Ovary (tissue), 9 donors: ENCODE results near the gene CFAP45. TPM values are rescaled to one million over a fixed set of nuclear protein-coding genes. Genes with fewer than 3 reads are reported as not detected.
A peak's percentile ranks its signal among the peaks of the same experiment; 100 is the strongest.

ENCODE experiments used
- DNase-seq, 5 donors: peaks; one replicate each; pipeline ENCODE4 v3.0.0-alpha.2; 2019 to 2020
- H3K27ac ChIP-seq, 2 donors: fragments of 200-600 bp; one replicate each; pipeline versions ENCODE4 v1.5.1 to v1.8.0; 2019 to 2022
- H3K27me3 ChIP-seq: fragments of 200-600 bp; one replicate; pipeline ENCODE4 v1.8.0; 2022
- H3K36me3 ChIP-seq: fragments of 200-600 bp; sonication (generic); one replicate; pipeline ENCODE4 v1.5.1; 2019
- H3K4me1 ChIP-seq: one replicate; pipeline ENCODE4 v1.8.1; 2013; ENCODE audit warnings: mild to moderate bottlenecking, moderate library complexity; ENCODE audit not compliant: insufficient read depth
- H3K4me3 ChIP-seq: fragments of 200-600 bp; sonication (generic); one replicate; pipeline ENCODE4 v1.5.1; 2017
- H3K9me3 ChIP-seq, 2 donors: fragments of 200-600 bp in 1 of 2; sonication (generic) in 1 of 2; one replicate each; pipeline versions ENCODE4 v1.5.1 to v1.8.1; 2013 to 2019; ENCODE audit warnings: mild to moderate bottlenecking in 1 of 2, moderate library complexity in 1 of 2
- EP300 ChIP-seq: sonication (generic); formaldehyde crosslinking; IDR thresholded peaks from one replicate; pipeline ENCODE4 v1.6.1; 2017; ENCODE audit warnings: antibody characterized with exemption
- POLR2A ChIP-seq: fragments of 450-650 bp; IDR thresholded peaks from one replicate; pipeline ENCODE4 v1.6.1; 2017; ENCODE audit warnings: antibody characterized with exemption, mild to moderate bottlenecking, moderate library complexity
- WGBS, 3 donors: extraction: QIAGEN DNeasy Blood & Tissue Kit in 1 of 3; methylation state at CpG; one replicate each; pipeline versions ENCODE4 v1.1.5 to v1.1.7; 2013 to 2017; 5-methylcytosine and 5-hydroxymethylcytosine counted together
- intact Hi-C, 4 donors: fragments of 100-400 bp; cut with DNase I; formaldehyde crosslinking; loops; one replicate each; pipeline versions ENCODE4 v1.11.0 to v1.15.1; 2022 to 2023
- polyA plus RNA-seq, 2 donors: library from polyadenylated mRNA; stranded (reverse); fragments of 200-250 nt in 1 of 2; fragments of 350-450 nt in 1 of 2; fragmentation: Illumina TruSeq in 1 of 2; extraction: RNeasy Lipid Tissue Mini Kit (QIAGEN cat#74804) in 1 of 2; gene quantifications; one replicate each; pipeline ENCODE4 v1.2.3, GENCODE V29; 2013 to 2014
- total RNA-seq, 7 donors: library from RNA; depleted of rRNA in 2 of 7; stranded (reverse); fragments of >200 nt in 2 of 7; fragmentation: NEBNext Ultra II Directional in 3 of 7; extraction: Animal tissue kit (Norgen Biotek cat#: 25700) in 3 of 7; gene quantifications; one replicate each; pipeline versions ENCODE4 v1.1.0 to v1.2.4, GENCODE V29; 2016 to 2023
- TF ChIP-seq, protein P1 (sequence below), 3 donors: fragments of 450-650 bp in 2 of 3; fragments of 200-600 bp in 1 of 3; IDR thresholded peaks; one replicate each; pipeline versions ENCODE4 v1.5.1 to v1.8.0; 2016 to 2022; ENCODE audit warnings: antibody characterized with exemption in 3 of 3, mild to moderate bottlenecking in 1 of 3
- donor health status: DM: no; HTN: no; CAD: no; lungs with moderate emphysema.
- donor health status: DM: no; HTN: no; CAD: no.
- donor health status: Bipolar disorder and iron deficiency.
- donor health status: DM: yes; HTN: yes; CAD: no.
- donor health status: DM: no; HTN: no; CAD: no.
- donor health status: DM: yes; HTN: yes; CAD: no.

Gene CFAP45
- total and polyA plus RNA-seq, 9 donors = 0.30 to 16.7 (median 1.4) TPM

DNA sequence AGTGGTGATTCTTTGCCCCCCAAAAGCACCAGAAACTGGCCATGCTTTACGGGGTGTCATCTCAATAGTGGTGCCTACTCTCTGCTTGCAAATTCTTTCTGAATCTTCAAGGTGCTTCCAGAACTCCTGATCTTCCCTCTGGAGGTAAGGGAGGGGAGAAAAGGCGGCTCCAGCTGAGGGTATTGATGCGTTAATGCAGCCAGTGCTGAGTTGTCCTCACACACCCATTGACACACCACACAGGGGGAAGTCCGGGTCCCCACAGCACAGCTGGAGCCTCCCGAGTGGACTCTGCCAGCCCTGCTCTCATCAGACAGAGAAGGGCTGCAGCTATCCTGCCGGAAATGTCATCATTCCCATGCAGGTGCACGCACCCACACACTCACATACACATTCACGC is 38.7 kb downstream of the CFAP45 start:
- no peaks in the 10 kb centered on the region for H3K9me3 ChIP-seq
- DNase-seq = no peak
- TF ChIP-seq, protein P1, sequence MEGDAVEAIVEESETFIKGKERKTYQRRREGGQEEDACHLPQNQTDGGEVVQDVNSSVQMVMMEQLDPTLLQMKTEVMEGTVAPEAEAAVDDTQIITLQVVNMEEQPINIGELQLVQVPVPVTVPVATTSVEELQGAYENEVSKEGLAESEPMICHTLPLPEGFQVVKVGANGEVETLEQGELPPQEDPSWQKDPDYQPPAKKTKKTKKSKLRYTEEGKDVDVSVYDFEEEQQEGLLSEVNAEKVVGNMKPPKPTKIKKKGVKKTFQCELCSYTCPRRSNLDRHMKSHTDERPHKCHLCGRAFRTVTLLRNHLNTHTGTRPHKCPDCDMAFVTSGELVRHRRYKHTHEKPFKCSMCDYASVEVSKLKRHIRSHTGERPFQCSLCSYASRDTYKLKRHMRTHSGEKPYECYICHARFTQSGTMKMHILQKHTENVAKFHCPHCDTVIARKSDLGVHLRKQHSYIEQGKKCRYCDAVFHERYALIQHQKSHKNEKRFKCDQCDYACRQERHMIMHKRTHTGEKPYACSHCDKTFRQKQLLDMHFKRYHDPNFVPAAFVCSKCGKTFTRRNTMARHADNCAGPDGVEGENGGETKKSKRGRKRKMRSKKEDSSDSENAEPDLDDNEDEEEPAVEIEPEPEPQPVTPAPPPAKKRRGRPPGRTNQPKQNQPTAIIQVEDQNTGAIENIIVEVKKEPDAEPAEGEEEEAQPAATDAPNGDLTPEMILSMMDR (IDR thresholded peaks at IDR 0.05) = no peak
- TF ChIP-seq POLR2A (no peak), EP300 (no peak)
- H3K36me3 ChIP-seq = no peaks in the 10 kb centered on the region
- WGBS, 3 donors = 64 to 85% (median 82%) methylated on average over 8 of the region's 8 CpGs
- H3K27ac ChIP-seq = no peak overlapping the region
- no peaks in the 10 kb centered on the region for H3K27me3 ChIP-seq
- H3K4me3 ChIP-seq = no peak overlapping the region
- H3K4me1 ChIP-seq = no peaks in the 10 kb centered on the region
- intact Hi-C loops = loop anchor here in 1 of 4 donors (5.0 kb wide), 1 partner anchor 61 kb away; no protein-coding TSS in a partner anchor

DNA sequence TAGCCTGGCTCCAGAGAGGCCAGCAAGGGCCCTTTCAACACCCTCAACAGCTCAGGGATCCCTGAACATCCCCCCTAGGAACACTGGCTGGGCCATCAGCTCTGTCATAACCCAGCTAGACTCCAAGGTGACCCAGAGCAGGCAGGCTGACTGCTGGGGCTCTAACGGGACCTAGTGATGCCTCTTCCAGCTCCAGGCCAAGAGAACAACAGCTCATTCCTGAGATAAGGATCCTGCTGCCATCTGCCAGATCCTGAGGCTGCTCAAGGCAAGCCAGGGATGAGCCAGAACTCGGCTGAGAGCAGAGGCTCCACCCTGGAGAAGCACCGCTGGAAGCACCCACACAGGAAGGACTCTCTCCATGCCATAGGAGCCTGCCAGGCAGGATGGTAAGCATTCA is 39.5 kb downstream of the CFAP45 start:
- WGBS, 3 donors = 16 to 29% (median 20%) methylated on average over 3 of the region's 3 CpGs
- Histone ChIP-seq H3K4me3 (no peak overlapping the region), H3K27me3 (no peaks in the 10 kb centered on the region), H3K36me3 (no peaks in the 10 kb centered on the region), H3K4me1 (peaks cover 2% of the 10 kb centered on the region), H3K27ac (peak overlapping the region in 1 of 2 donors; percentile 38), H3K9me3 (no peaks in the 10 kb centered on the region)
- DNase-seq = no peak
- TF ChIP-seq EP300 (no peak), POLR2A (no peak)
- TF ChIP-seq, protein P1 (IDR thresholded peaks at IDR 0.05) = no peak
- intact Hi-C loops = loop anchor here in 1 of 4 donors (5.0 kb wide), 1 partner anchor 62 kb away; no protein-coding TSS in a partner anchor

DNA sequence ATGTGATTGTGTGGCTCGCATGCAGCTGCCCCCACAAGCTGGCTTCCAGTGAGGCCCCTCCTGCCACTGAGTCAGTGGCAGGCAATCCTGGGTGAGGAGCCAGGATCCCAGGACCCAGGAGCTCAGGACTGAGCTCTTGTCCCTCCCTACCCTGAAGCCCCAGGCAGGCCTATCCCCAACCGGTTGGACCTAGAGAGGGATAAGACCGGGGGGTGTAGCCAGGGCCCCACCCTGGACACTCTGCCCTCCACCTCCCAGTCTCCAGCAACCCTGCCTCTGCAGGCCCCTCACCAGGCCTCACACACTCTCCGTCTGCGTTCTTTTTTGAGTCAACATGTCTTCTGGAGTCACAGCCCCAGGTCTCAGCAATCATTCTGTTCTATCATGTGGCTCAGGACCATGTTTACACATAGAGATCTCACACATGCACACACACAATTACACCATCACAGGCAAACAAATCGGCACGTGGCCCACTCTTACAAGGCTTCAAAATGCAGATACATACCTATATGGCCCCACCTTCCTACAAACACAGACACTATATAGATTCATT is 40.1 kb downstream of the CFAP45 start:
- intact Hi-C loops = loop anchor here (5.0 to 10.0 kb wide), 3 partner anchors 62 to 1865 kb away; partner anchors contain the start of genes TAGLN2 (in 2 of the 4) and KIRREL1 (in 1 of the 4)

DNA sequence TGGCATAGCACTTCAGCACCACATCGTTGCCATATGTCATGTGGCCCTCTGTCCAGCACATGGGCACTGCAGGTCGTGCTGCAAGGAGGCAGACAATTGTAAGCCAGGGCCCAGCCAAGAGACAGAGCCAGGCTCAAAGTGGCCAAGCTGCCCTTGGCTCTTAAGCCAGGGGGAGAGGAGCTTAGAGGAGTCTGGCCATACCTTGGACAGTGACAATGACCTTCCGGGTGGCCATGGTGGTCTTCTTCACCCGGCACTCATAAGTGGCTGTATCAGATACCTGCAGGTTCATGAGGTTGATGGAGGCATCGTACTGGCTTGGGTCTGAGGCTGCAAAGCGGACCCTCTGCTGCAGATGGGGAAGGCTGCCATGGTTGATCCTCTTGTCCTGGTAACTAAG is 42.1 kb downstream of the CFAP45 start:
- H3K36me3 ChIP-seq = no peaks in the 10 kb centered on the region
- DNase-seq = no peak
- H3K27me3 ChIP-seq = no peaks in the 10 kb centered on the region
- intact Hi-C loops = loop anchor here in 3 of 4 donors (10.0 kb wide), 2 partner anchors 67 to 1863 kb away; partner anchors contain the start of genes TAGLN2 (in 2 of the 3) and KIRREL1 (in 1 of the 3)
- no peaks in the 10 kb centered on the region for H3K9me3 ChIP-seq
- H3K4me1 ChIP-seq = peaks cover 3% of the 10 kb centered on the region
- WGBS, 3 donors = 88 to 97% (median 94%) methylated on average over 6 of the region's 6 CpGs
- no peak overlapping the region for H3K4me3 ChIP-seq
- H3K27ac ChIP-seq = no peak overlapping the region
- TF ChIP-seq, protein P1 (IDR thresholded peaks at IDR 0.05) = no peak
- TF ChIP-seq POLR2A = no peak
- no peak for TF ChIP-seq EP300

More for the DNA sequence above, 40.1 kb downstream of the CFAP45 start:
- Histone ChIP-seq H3K27me3 (no peaks in the 10 kb centered on the region), H3K27ac (no peak overlapping the region), H3K4me3 (no peak overlapping the region), H3K9me3 (no peaks in the 10 kb centered on the region), H3K36me3 (no peaks in the 10 kb centered on the region), H3K4me1 (peaks cover 3% of the 10 kb centered on the region)
- 72 to 80% (median 74%) methylated on average over 7 of the region's 7 CpGs for WGBS, 3 donors
- TF ChIP-seq, protein P1 (IDR thresholded peaks at IDR 0.05) = no peak
- no peak for TF ChIP-seq EP300
- no peak for TF ChIP-seq POLR2A
- DNase-seq = no peak
